Measurements from ENCODE around the gene PPP2R5A. TPM values are rescaled to one million over a fixed set of nuclear protein-coding genes. Genes with fewer than 3 reads are reported as not detected.

The PPP2R5A gene
- total RNA-seq, 2 experiments from 2014 or later: 44.3 to 46.2 TPM

DNA sequence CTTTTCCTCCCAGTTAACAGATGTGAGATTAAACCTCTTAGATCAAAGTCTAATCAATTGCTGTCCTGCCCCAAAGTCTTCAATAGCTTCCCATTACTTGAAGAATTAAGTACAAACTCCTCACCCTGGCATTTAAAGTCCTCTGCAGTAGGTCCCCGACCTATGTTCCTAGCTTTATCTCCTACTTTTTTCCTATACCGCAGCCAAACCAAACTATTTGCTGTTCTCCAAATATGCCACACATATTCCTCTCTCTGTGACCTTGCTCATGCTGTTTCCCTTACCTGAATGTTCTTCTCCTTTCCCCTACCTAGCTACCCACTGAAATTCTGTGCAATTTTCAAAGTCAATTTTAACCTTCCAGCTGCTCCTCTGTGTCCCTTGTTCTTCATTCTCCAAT, 14.0 kb upstream of the PPP2R5A start:
- Mint-ChIP-seq H3K9me3 (no peaks in the 10 kb centered on the region), H3K36me3 (ENCODE audit: low read depth) (no peaks in the 10 kb centered on the region), H3K4me1 (ENCODE audit: low read depth) (no peaks in the 10 kb centered on the region), H3K4me3 (no peak overlapping the region), H3K27ac (no peak overlapping the region), H3K27me3 (no peaks in the 10 kb centered on the region)
- POLR2A ChIA-PET: interaction anchor here (1.2 to 1.5 kb wide), 2 partner anchors 13 to 15 kb away, joined by 3 read pairs; no protein-coding TSS in a partner anchor
- Histone ChIP-seq H3K36me3 (ENCODE audit: insufficient read depth, low read length) (no peaks in the 10 kb centered on the region), H3K9me3 (ENCODE audit: control insufficient read depth in 1 of 2, insufficient read depth in 1 of 2, low read length in 2 of 2) (no peaks in the 10 kb centered on the region), H3K4me1 (ENCODE audit: insufficient read depth, low read length) (no peaks in the 10 kb centered on the region), H3K27me3 (ENCODE audit: control insufficient read depth in 1 of 2, insufficient read depth in 2 of 2, low read length in 2 of 2) (no peaks in the 10 kb centered on the region), H3K27ac (ENCODE audit: low read depth in 1 of 2, low read length in 2 of 2) (no peak overlapping the region), H3K4me3 (ENCODE audit: low read length) (no peak overlapping the region)
- DNase-seq (no peak), ATAC-seq (ENCODE audit: poor library complexity) (no peak)
- CTCF ChIA-PET: interaction anchor here (1.1 kb wide), 1 partner anchor 16 kb away, joined by 3 read pairs; no protein-coding TSS in a partner anchor
- TF ChIP-seq, protein P1, sequence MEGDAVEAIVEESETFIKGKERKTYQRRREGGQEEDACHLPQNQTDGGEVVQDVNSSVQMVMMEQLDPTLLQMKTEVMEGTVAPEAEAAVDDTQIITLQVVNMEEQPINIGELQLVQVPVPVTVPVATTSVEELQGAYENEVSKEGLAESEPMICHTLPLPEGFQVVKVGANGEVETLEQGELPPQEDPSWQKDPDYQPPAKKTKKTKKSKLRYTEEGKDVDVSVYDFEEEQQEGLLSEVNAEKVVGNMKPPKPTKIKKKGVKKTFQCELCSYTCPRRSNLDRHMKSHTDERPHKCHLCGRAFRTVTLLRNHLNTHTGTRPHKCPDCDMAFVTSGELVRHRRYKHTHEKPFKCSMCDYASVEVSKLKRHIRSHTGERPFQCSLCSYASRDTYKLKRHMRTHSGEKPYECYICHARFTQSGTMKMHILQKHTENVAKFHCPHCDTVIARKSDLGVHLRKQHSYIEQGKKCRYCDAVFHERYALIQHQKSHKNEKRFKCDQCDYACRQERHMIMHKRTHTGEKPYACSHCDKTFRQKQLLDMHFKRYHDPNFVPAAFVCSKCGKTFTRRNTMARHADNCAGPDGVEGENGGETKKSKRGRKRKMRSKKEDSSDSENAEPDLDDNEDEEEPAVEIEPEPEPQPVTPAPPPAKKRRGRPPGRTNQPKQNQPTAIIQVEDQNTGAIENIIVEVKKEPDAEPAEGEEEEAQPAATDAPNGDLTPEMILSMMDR (IDR thresholded peaks at IDR 0.05): no peak
- intact Hi-C loops (cut with DNase I, micrococcal nuclease): no loop called here

DNA sequence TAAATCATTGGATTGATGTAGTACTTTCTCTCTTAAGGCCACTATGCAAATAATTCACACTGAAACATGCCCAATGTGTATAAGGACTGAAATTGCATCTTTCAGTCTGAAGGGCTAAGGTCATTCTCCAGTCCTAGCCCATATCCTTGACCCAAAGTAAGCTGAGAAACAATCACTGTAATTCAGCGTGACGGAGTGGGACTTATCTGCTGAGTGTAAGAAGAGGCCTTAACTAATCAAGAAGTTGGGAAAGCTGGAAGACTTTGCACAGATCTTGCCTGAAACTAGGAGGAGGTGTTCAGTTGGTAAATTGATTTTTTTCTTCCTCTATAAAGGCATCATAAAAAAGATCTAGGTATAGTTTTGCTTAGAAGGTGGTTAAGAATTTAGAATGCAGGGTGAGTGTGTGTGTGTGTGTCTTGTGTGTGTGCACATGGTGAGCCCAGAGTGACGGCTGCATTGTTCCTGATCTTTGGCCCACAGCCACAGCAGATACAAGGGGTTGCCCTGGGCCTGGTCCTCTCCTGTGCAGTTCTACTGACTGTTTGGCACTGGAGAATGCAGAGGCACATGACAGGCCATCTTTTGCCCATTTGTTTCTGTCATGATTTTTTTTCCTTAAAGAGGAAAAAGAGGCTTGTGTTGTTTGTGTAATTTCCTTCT, 13.3 kb upstream of the PPP2R5A start:
- Mint-ChIP-seq H3K27me3 (no peaks in the 10 kb centered on the region), H3K9me3 (no peaks in the 10 kb centered on the region), H3K27ac (no peak overlapping the region), H3K36me3 (ENCODE audit: low read depth) (no peaks in the 10 kb centered on the region), H3K4me1 (ENCODE audit: low read depth) (no peaks in the 10 kb centered on the region), H3K4me3 (no peak overlapping the region)
- POLR2A ChIA-PET: interaction anchor here (1.2 to 1.5 kb wide), 2 partner anchors 12 to 16 kb away, joined by 3 read pairs; no protein-coding TSS in a partner anchor
- Histone ChIP-seq H3K9me3 (ENCODE audit: control insufficient read depth in 1 of 2, insufficient read depth in 1 of 2, low read length in 2 of 2) (no peaks in the 10 kb centered on the region), H3K4me1 (ENCODE audit: insufficient read depth, low read length) (no peaks in the 10 kb centered on the region), H3K27ac (ENCODE audit: low read depth in 1 of 2, low read length in 2 of 2) (no peak overlapping the region), H3K36me3 (ENCODE audit: insufficient read depth, low read length) (no peaks in the 10 kb centered on the region), H3K27me3 (ENCODE audit: control insufficient read depth in 1 of 2, insufficient read depth in 2 of 2, low read length in 2 of 2) (no peaks in the 10 kb centered on the region), H3K4me3 (ENCODE audit: low read length) (no peak overlapping the region)
- ATAC-seq (ENCODE audit: poor library complexity): no peak
- CTCF ChIA-PET: interaction anchor here (1.1 kb wide), 1 partner anchor 16 kb away, joined by 3 read pairs; no protein-coding TSS in a partner anchor
- DNase-seq: no peak
- intact Hi-C loops (cut with DNase I, micrococcal nuclease): no loop called here
- TF ChIP-seq, protein P1 (IDR thresholded peaks at IDR 0.05): no peak

DNA sequence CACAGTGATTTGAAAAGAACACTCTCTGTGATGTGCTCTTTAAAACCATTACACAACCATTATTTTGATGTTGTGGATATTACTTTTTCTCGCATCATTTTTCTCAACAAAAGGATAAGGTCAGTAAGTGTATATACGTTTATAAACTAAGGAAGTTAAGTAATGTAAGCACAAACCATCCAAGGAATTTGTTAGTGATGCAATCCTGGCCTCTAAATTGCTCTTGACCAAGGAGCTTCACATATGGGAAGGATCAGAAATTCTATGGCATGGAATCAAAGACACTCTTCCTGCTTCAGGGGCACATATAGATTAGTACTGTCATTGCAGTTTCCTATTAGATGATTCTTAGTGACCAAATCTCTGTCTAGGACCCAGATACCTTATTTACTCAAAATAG, 3.6 kb upstream of the PPP2R5A start:
- TF ChIP-seq, protein P1 (IDR thresholded peaks at IDR 0.05): no peak
- intact Hi-C loops (cut with DNase I, micrococcal nuclease): loop anchor here (5.0 to 10.0 kb wide), 3 partner anchors 117 to 326 kb away; partner anchors contain the start of genes ATF3 (in 1 of the 2) and NENF (in 1 of the 2)
- no peaks in the 10 kb centered on the region for H3K36me3 ChIP-seq (ENCODE audit: insufficient read depth, low read length)
- peaks cover 14% of the 10 kb centered on the region for H3K4me1 ChIP-seq (ENCODE audit: insufficient read depth, low read length)
- Mint-ChIP-seq H3K4me1 (ENCODE audit: low read depth) (peaks cover 18% of the 10 kb centered on the region), H3K4me3 (peak overlapping the region; percentile 18), H3K9me3 (no peaks in the 10 kb centered on the region), H3K27me3 (peaks cover 4% of the 10 kb centered on the region), H3K27ac (peak overlapping the region; percentile 1), H3K36me3 (ENCODE audit: low read depth) (peaks cover 19% of the 10 kb centered on the region)
- H3K9me3 ChIP-seq (ENCODE audit: control insufficient read depth in 1 of 2, insufficient read depth in 1 of 2, low read length in 2 of 2): no peaks in the 10 kb centered on the region
- ChIA-PET POLR2A (no interaction called here), CTCF (no interaction called here)
- ATAC-seq (ENCODE audit: poor library complexity) (no peak), DNase-seq (no peak)
- H3K4me3 ChIP-seq (ENCODE audit: low read length): no peak overlapping the region
- H3K27me3 ChIP-seq (ENCODE audit: control insufficient read depth in 1 of 2, insufficient read depth in 2 of 2, low read length in 2 of 2): no peaks in the 10 kb centered on the region
- H3K27ac ChIP-seq (ENCODE audit: low read depth in 1 of 2, low read length in 2 of 2): no peak overlapping the region

Data from CD4-positive, alpha-beta T cell (primary cell).